Measurements from ENCODE around the gene TBL1Y.
"Not testable (repeated sequence)": the region's sequence is repeated elsewhere in the genome, so short reads cannot be mapped to it uniquely, and the experiment has no call there.

Gene TBL1Y

DNA sequence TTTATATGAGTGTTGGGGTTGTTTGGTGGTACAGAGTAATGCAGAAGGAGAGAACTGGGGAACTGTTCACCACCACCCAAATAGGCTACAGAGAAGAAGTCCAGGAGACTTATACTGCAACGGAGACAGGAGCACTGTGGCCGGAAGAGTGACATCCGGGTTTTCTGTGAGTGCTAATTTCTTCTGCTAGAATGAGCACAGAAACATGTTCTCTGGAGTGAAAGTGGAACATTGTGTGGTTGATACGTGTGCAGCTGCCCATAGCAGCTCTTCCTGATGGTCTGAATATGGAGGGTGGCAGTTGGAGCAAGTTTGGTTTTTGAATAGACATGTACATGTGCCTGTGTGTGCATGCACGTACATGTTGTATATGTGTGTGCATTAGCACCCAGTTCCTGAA lies 67.3 kb downstream of the TBL1Y start:
- no peak for DNase-seq

DNA sequence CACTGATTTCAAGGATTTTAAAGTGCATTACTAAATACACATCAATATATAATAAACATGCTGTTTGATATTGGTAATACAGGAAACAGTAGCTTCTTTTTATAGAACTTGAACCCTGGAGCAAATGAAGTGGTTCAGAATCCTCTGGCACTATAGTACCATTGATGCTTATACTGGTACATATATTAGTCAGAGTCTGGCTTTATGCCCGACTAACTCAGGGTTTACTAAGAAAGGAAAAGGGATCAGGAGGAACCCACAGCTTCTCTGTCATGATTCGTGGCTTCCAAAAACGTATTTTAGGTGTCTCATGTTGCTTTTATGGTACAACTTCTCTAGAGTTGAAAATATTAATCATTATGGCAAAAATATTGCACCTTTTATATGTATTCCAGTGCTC lies 72.7 kb downstream of the TBL1Y start:
- no peak for DNase-seq

DNA sequence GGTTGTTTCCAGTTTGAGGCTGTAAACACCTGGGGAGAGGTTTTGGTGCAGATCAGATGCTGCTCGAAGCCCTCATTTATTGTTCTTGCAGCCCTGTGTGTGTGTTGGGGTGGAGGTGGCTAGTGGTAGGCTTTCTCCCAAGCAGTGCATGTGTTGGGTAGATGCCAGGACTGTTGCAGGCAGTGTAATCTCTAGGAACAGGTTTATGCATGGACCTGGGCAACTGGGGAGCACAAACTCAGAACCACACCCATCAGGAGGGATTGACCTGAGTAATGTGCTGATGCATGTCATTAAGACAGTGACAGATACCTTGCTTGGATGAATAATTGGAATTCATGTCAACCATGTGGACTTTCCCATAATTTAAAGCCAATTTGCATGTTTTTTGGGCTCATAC lies 77.3 kb downstream of the TBL1Y start:
- DNase-seq = no peak

DNA sequence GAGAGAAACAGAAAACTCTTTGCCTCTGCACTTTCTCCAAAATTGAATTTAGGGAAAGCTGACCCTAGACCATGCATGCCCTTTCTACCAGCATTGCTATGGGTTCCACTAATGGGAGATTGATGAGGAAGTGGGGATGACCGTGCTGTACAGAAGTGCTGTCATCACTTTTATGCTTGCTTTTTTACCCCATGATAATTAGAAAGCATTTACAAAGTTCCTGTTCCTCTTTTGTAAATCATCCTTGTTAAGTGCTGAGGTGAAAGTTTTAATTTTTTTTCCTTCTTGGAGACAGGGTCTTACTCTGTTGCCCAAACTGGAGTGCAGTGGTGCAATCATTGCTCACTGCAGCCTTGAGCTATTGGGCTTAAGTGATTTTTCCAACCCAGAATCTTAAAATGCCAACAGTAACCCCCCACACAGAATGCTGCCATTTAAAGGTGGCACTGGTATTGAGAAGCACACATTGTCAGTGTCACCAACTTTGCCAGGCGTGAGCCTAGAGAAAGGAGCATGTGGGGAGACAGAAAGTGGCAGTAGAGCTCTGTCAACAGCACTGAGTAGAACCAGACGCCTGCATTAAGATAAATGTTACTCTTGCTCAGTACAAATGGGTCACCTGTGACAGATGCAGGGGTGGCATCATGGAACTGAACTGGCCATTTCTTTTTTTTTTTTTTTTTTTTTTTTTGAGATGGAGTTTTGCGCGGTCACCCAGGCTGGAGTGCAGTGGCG lies 79.6 kb downstream of the TBL1Y start:
- no peak for DNase-seq

DNA sequence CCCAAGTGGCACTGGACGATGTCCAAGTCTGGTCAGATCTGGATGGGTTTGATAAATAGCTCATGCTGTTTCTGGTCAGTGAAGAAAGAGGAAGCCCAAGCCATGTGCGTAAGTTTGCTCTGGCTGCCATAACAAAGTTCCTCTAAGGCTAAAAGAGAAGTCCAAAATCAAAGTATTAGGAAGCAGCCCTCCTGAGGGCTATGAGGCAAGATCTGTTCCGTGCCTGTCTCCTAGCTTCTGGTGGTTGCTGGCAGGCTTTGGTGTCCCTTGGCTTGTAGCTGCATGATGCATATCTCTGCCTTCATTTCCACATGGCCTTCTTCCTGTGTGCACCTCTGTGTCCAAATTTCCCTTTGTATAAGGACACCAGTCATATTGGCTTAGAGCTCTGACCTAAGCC lies 81.5 kb downstream of the TBL1Y start:
- DNase-seq = no peak

DNA sequence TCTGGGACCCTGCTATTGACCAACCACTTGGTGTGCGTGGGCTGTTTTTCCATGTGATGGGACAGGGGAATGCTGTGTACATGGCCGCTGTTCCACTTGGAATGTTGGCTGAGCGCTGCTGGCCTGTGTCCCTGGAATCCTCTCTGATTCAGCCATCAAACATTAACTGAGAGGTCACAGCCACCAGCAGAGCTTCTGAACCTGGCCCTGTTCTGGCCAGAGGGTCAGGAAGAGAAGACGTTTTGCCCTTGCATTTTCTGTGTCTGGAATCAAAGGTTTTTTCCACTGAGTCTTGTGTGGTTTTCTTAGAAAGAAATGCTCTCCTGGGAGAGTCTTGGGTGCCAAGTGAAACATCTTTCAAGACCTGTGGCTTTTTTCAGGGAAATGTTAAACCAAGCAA lies 85.5 kb downstream of the TBL1Y start:
- DNase-seq = no peak

DNA sequence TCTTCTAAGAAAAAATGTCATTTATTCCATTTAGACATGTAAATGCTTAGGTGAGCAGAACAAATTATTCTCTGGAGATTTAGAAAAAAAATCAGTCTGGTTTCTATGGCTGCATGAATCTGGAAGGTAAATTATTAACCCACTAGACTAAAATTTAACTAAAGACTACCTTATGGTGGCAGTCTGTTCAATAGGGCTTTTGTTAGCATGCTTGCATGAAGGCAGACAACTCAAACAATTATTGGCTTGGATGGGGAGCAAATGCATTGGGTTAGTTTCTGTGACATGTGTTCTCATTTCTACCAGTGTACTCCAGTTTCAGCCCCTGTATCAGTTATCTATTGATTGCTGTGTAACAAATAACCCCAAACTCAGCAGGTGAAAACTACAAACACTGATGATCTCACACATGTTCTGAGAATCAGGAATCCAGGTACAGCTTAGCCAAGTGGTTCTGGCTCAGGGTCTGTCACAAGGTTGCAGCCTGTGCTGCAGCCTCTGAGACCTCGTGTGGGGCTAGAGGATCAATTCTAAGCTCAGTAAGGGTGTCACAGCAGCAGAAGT lies 87.1 kb downstream of the TBL1Y start:
- DNase-seq = no peak

DNA sequence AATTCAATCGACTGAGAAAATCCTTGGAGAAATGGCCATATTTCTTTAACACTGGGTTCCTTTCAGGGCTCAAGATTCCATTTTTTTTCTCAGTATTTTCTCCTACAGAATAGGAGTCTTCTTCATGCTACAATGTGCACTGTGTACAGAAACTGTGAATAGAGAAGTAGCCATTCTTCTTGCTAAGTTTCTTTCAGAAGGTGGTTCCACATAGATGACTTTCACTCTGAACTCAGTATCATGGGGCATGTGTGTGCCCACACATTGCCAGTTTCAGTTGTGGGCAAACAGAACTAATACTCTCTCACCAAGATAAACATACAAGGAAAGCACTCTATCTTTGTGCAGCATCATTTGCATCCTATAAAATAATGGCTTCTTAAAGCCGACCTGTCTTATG lies 89.4 kb downstream of the TBL1Y start:
- no peak for DNase-seq

DNA sequence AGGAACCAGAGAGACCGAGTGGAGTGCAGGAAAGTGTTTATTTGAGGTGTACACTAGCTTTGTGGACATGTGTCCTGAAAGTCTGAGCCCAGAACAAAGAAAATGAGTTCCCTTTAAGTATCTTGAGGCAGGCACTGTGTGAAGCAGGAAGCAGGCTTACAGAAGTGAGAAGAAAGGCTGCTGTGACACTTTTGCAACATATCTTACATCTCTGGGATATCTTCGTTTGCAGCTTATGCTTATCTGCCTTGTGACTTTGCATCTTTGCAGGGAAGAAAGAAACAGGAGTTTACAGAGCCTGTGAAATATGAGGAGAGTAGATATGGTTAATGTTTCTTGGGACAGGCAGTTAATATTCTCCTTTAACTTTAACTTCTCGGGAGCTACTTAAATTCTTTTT lies 92.1 kb downstream of the TBL1Y start:
- DNase-seq = no peak

DNA sequence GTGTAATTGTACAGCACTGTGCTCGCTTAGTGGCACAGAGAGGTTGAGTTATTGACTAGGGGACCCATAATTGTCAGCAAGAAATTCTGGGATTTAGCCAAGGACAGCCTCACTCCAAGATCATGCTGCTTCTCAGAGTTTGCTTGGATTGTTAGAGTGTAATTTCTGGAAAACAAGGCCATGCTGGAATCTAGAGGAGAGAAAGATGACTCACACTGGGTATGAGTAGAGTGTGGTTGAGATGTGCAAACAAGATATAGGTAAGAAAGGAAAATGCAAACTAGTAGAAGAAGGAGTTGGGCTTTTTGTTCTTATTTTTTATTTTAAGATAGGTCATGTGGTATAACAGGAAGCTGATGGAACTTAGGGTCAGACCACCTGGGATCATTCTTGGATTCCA lies 97.4 kb downstream of the TBL1Y start:
- DNase-seq = no peak

DNA sequence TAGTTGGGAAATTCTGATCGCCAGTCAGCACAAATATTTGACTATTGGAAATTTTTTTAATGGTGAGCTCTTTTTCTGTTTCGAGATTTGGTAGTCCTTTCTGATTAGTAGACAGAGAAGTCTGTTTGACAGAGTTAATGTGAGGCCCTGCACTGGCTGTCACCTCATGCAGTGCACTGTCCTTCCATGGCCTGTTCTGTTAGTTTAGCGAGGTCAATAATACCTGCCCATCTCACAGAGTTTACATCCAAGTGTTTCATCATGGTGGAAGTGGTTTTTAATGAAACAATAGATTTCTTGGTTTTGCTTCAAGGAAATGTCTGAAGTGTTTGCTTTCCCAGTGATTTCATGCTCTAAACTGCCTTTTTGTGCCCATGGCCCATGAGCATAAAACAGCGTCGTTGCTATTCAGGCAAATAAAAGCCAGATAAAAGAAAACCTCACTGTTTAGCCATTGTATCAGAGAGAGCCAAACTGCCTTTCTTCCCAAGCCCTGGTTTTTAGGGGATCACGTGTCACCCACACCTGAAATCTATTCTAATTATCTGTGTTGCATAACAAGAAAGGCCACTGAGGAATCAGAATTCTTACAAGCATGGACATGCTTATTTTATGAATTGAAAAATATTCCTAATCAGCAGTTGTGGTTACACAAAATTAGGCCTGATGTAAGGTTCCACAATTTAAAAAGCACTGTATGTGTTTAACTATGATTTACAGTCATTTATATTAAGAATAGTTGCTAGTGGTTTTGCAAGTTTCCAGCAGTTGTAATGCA lies 98.3 kb downstream of the TBL1Y start:
- DNase-seq = no peak

DNA sequence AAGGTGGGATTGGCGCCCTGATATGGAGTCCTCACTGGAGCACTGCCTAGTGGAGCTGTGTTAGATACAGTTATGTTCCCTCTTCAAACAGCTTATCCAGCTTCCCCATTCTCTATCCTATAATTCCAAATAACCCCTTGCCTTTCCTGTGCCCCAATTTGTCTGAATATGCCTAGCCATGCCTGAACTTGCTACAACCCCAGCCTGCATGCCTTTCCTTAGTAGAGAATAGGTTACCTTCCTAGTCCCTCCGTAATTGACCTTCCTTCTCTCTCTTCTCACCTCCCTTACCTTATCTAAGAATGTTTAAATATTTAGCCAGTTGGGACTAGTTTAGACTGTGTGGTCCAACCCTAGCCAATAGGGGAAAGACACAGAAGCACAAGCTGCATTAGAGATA lies 102.6 kb downstream of the TBL1Y start:
- no peak for DNase-seq

DNA sequence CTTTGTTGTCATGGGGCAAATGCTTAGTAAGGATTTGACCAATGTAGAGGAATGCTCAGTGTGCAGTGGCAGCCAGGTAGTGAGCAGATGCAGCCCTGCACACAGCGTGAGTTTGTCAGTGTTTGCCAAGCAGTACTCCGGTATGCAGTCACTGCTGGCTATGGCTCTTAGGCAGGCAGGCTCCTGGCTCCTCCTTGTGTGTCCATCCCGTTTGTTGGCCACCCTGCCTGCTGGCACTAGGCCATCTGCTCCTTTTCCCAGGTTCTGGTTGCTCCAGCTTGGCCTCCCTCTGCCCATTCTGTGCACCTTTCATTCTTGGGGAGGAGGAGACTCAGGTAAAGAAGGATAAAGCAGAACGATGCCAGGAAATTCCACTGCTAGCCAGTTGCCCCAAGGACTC lies 106.0 kb downstream of the TBL1Y start:
- no peak for DNase-seq

DNA sequence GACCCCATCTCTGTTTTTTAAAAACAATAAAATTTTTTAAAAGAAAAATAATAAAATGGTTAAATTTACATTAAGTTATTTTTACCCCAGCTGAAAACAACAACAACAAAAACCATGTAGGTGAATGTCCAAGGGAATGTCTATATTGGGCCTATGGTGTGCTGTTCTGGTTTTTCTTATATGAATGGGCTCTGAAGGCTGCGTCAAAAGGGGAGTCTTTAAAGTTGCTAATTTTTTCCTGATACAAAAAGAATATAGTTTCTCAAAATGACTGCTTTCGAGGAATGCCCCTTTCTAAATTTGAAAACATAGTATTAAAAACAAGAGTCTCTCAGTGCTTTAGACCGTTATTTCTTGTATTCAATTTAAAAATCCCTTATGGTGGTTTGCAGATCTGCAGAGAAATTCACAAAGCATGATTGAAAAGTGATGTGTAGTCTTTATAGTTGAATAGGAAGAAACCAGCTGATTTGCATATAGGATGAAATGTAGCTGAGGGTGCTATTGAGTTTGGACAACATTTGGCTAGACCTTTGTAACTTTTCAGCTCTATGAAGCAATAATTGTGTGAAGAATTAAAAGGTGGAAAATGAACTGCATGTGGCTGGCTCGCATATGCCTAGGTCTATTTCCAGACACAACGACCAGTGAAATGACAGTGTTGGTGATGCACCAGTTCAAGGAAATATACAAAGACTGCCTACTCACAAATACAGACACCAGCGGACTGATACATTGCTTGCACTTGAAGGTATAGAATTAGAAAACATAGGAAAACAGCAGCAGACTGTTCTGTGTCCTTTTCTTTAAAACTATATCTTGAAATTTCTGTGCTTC lies 107.0 kb downstream of the TBL1Y start:
- DNase-seq = no peak

DNA sequence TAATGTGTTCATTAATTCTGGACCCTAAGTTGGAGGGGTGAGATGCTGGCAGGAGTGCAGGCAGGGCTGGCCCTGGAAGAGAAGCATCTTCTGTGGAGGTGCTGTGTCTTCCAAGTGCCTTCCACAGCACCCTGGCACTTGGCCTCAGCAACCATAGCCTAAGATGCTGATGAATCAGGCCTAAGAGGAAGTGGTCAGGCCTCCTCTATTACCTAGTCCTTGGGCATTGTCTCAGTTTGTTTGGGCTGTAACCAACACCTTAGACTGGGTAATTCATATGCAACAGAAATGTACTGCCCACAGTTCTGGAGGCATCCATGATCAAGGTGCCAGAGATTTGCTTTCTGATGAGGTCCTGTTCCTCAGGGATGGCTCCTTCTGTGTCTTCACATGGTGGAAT lies 128.5 kb downstream of the TBL1Y start:
- no peak for DNase-seq

DNA sequence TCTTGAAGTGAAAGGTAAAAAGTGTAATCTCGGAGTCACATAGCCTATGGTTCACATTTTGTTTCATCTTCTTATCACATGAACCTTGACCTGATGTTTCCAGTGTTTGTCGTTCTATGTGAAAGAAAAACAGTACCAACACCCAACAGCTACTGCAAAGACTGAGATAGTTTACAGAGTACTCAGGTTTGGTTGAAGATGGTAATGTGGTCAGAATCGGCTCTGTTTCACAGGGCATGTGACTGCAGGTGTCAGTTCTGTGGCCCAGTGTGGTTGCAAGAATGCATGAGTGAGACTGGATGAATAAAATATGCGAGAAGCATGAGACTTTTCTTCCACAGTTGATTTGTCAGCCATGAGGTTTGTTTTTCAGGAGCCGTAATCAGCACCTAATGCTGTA lies 130.2 kb downstream of the TBL1Y start:
- no peak for DNase-seq

DNA sequence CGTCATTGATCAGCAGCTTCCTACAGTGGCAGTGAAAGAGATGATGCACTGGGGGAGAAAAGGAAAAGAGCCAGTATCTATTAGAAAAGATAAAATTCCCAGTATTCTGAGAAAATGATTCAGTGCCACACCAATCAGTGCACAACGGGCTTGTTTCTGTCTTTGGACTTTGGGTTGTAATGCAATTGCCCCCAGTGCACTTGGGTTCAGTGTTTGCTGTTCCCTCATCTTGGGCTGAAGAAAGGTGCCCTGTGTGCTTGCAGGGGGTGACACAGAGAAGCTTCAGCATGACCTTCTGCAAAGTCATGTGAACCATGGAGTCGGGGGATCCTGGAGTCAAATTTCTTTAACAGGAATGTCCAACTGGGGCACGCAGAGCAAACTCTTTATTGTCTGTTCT lies 131.5 kb downstream of the TBL1Y start:
- DNase-seq = no peak

DNA sequence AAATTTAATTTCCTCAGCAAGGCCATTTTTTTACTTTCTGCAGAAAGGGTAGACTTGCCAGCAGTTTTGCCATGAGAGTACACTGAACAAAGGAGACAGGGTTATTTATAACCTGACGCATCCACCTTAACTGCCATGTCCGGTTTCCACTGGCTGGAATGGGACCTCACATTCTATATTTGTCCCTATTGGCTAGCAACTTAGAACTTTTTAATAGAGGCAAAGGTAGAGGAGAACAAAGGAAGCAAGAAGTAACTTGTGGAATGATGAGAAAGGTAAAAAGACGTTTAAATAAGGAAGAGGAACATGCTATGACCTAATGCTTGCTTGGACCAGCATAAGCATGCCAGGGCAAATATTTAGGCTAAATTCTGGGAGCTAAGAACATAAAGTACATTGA lies 142.0 kb downstream of the TBL1Y start:
- DNase-seq = not testable (repeated sequence)

DNA sequence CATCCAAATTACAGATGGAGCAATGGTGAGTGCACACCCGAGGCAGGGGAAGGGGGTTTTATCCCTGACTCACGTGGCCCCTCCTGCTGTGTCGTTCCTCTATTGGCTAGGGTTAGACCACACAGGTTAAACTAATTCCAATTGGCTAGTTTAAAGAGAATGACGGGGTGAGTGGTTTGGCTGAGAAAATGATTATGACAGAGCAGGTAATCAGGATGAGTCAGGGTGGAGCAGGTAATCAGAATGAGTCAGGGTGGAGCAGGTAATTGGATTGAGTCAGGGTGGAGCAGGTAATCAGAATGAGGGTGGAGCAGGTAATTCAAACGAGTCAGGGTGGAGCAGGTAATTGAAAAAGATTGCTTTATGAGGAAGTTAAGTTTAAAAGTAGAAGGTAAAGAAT lies 146.4 kb downstream of the TBL1Y start:
- DNase-seq = no peak

DNA sequence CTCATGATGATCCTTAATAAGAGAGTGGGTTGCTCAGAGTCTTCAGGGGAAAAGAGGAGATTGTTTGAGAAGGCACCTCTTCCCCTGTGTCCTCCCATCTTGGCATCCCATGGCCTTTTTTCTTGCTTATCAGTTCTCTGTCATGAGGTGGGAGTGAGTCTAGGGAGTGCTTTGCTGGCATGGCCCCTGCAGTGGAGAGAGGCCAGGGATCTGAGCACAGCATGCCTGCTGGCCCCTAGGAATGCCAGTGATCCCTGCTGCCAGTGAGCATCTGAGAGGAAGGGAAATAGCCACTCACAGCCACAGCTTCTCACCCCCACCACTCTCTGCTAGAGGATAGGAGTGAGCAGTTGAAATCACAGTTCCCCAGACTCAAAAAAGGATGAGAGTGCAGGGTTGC lies 168.2 kb downstream of the TBL1Y start:
- no peak for DNase-seq

DNA sequence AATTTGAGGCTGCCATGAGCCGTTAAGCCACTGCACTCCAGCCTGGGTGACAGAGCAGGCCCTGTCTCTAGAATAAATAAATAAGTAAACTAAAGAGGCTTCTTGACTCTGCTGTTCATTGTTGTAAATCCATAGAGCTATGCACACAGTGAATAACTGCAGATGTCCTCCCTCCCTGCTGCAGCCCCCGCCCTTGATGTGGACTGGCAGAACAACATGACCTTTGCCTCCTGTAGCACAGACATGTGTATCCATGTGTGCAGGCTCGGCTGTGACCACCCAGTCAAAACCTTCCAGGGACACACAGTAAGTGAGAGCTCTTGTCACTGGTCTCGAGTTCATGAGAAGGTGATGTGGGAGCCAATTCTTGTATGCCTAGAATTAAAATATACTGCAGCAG lies 170.1 kb downstream of the TBL1Y start:
- DNase-seq = not testable (repeated sequence)

DNA sequence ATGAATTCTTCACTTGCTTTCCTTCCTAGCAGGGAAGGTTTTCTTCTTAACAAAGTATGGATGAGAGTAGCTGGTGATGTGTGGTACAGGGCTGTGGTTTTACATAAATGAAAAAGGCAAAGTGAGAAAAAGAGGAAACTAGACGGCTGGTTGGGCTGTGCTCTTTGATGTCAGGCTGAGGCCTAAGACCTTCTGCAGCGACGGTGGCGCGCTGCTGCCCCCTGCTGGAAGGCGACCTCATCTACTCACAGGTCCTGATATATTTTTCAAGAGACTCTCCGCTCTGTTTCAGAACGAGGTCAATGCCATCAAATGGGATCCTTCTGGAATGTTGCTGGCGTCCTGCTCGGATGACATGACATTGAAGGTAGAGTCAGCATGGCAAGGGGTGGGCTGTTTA lies 175.1 kb downstream of the TBL1Y start:
- no peak for DNase-seq

DNA sequence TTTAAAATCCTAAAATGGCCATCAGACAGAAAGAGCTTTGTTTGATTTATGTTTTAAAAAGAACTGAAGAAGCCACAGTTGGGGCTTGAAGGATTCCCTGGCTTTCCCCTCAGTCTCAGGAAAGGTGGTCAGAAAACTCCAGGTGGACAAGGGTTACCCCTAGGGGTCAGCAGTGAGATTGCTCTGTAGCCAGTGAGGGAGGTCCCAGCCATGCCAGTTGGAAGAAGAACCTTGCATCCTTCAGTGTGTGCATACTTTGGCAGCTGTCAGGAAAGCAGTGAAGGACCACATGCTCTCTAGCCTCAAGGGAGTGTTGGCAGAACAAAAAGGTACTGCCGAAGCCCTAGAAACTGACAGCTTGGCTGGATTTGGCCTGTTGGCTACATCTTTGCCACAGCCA lies 182.3 kb downstream of the TBL1Y start:
- DNase-seq = no peak

DNA sequence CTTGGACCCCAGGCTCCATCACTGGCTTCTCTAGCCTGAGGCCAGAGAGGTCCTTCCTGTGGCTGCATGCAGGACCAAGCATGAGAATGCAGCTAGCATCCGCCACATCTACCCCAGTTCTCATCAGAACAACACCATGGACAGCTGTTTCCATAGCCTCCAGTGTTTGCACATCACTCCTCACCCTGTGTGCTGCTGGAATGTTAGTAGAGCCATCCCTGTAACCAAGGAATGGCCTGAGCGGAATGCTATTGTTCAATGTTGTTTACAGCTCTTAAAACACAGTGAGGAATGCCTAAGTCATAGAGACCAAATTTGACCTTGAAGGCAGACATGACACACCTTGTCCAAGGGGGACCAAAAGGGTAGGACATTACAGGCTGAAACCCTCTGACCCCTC lies 183.9 kb downstream of the TBL1Y start:
- no peak for DNase-seq

Measured in GOT3 (cell line).